IPS DF 19.7 (cell line): ENCODE data around the gene DCD.
"Not testable (repeated sequence)": the region's sequence is repeated elsewhere in the genome, so short reads cannot be mapped to it uniquely, and the experiment has no call there.

Experiments
- DNase-seq: peaks from one replicate; pipeline ENCODE4 v3.0.0-alpha.2; 2013; ENCODE audit warnings: low read depth, low spot score

The DCD gene

DNA sequence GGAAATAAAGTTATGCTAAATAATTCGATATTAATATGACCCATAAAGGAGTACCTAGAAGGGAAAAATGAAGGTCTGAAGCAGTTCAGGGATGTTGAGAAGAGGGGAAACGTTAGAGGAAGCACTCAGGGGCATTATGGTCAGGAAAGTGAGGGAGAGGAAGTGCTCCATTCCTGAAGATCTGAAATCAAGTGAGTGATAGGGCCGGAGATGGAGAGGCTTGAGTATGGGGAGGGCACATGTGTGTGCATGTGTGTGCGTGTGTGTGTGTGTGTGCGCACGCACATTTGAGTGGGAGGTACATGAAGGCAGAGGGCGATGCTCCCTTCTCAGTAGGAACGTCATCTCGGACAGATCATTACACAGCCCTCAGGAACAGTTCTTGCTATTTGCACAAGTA lies 4.9 kb upstream of the DCD start:
- no peak for DNase-seq

GRCh38 chr12:54650889-54651288 lies 2.7 kb upstream of the DCD start:
- DNase-seq, result no peak

- DNase-seq, result no peak
Observed at GRCh38 chr12:54650409-54650808, 2.2 kb upstream of the DCD start.

GRCh38 chr12:54649825-54650224 lies 1.7 kb upstream of the DCD start:
- DNase-seq, result no peak

GRCh38 chr12:54641554-54641953 lies 6.6 kb downstream of the DCD start:
- no peak for DNase-seq

GRCh38 chr12:54641089-54641488 lies 7.1 kb downstream of the DCD start:
- DNase-seq, result no peak

- not testable (repeated sequence) for DNase-seq
Observed at GRCh38 chr12:54639112-54639511, 9.1 kb downstream of the DCD start.

- DNase-seq, result no peak
Observed at GRCh38 chr12:54634795-54635194, 13.4 kb downstream of the DCD start, which contains the start of gene LACRT. LACRT (minus strand) TSS chr12:54634895; CDS start chr12:54634841, 54 bp downstream.

GRCh38 chr12:54631988-54632728 lies 16.0 kb downstream of the DCD start:
- DNase-seq, result peak; percentile 20

- no peak for DNase-seq
Observed at GRCh38 chr12:54631551-54631950, 16.6 kb downstream of the DCD start.

DNA sequence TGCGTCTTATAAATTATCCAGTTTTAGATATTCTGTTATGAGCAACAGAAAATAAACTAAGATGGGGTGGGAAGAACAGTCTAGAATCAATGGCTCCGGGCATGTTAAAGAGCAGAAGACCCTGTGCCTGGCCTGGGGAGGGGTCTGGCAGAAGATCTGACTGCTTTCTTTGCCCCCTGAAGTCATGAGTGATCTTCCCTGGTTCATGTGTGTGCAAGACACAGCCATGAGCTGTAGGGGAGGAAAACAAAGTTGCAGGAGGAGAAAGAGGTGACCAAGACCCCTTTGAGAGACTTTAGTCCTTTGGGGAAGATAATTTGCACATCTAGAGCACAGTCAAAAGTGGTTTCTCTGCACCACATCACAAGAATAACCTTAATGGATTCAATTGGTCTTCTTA lies 18.2 kb downstream of the DCD start:
- DNase-seq, result no peak

- no peak for DNase-seq
Observed at GRCh38 chr12:54628186-54628846, 19.8 kb downstream of the DCD start.

- DNase-seq, result no peak
Observed at GRCh38 chr12:54627304-54627703, 20.9 kb downstream of the DCD start.

GRCh38 chr12:54625598-54625997 lies 22.6 kb downstream of the DCD start:
- DNase-seq, result no peak

DNA sequence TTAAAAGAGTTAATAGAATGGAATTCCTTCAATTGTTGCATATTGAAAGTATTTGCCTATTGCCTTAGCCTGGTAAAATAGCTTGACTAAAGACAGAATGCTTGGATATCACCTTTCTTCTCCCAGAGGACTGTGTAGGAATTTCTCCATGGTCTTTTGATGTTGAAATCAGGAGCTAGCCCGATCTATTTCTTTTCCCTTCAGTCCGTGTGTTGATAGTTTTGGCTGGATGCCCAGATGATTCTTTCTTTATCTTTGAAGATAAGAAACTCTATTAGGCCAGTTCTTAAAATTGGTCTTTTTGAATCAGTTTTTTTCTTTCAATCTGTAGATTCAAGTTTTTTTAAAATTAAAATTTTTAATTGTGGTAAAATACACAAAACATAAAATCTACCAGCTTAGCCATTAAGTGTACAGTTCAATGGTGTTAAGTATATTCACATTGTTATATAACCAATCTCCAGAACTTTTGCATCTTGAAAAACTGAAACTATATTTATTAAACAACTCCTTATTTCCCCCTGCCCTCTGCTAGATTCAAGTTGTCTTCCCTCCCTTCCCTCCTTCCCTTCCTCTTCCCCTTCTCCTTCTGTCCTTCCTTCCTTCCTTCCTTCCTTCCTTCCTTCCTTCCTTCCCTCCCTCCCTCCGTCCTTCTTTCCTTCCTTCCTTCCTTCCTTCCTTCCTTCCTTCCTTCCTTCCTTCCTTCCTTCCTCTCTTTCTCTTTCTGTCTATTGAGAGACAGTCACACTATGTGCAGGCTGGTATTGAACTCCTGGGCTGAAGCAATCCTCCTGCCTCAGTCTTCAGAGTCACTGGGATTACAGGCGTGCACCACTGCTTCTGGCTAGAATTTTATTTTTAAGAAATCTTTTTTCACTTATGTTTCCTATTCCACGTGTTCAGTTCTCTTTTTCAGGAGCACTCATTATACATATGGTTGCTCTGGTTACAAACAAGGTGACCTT lies 23.6 kb downstream of the DCD start:
- no peak for DNase-seq

- no peak for DNase-seq
Observed at GRCh38 chr12:54622463-54623183, 25.5 kb downstream of the DCD start.

DNA sequence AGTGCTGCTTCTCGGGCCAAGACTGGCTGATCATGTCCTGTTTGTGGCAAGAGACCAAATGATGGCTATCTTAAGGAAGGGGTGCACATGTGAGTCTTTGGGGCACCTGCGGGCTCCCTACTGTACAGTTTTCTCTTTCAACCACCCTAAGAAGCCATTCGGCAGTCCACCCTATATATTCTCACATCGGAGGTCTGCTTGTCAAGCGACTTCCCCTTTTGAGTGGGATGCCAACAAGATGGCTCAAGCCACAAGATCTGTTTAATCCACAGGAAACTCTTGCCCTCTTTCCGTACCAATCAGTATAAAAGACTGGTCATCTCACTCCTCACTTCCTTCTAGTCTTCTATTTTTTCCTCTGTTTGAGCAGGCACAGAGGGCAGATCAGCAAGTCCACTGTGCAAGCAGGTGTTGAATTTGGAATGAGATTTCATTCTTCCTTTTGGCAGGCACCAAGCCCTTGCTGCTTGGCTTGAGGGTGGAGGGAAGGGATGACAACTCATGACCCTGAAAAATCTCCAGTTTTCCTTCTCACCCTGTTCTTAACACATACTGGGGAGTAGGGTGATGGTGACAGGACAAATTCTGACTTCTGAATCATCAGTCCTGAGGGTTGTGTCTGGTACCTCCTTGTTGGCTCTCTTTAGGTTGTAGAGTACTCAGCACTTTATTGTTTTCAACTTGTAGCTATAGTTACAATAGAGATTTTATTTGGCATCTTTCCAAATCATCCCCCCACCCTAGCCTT lies 31.1 kb downstream of the DCD start:
- no peak for DNase-seq

- DNase-seq, result no peak
Observed at GRCh38 chr12:54612225-54612750, 35.9 kb downstream of the DCD start.

- no peak for DNase-seq
Observed at GRCh38 chr12:54611715-54612149, 36.4 kb downstream of the DCD start.

GRCh38 chr12:54608769-54609168 lies 39.4 kb downstream of the DCD start:
- no peak for DNase-seq
